Measurements from ENCODE around the gene REC8. TPM values are rescaled to one million over a fixed set of nuclear protein-coding genes. Genes with fewer than 3 reads are reported as not detected.

Gene REC8
- total and polyA plus RNA-seq, 4 donors: 2.3 to 4.7 (median 3.8) TPM

DNA sequence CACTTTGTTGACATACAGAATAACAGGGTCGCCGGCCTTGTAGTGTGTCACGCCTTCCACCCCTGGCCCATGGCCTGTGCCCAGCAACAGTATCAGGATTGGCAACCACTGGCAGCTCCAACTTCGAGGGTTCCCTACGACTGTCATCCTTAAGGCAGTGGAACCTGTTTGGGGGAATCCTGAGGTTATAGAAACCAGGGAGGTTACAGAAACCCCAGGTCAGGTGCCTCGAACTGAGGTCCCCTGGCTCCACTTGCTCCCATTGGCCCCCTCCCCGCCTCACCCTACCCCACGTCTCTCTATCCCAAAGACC is 22.9 kb downstream of the REC8 start:
- Histone ChIP-seq H3K36me3 (ENCODE audit: control insufficient read depth in 4 of 4, insufficient read depth in 3 of 4, low read depth in 1 of 4, low read length in 3 of 4) (peaks cover 4 to 17% (median 9%) of the 10 kb centered on the region in 4 donors), H3K9me3 (ENCODE audit: control insufficient read depth in 4 of 4, low read length in 3 of 4) (no peaks in the 10 kb centered on the region), H3K9ac (ENCODE audit: low read depth in 1 of 2, low read length in 2 of 2) (peak overlapping the region; percentile 76 to 97), H3K4me3 (ENCODE audit: low read depth in 1 of 3, low read length in 3 of 3) (peak overlapping the region; percentile 79 to 94 (median 93)), H3K27ac (ENCODE audit: low read depth in 1 of 2, low read length in 2 of 2) (peak overlapping the region; percentile 99), H3K4me1 (ENCODE audit: control insufficient read depth in 4 of 4, insufficient read depth in 4 of 4, low read length in 3 of 4) (peaks cover 0 to 29% (median 23%) of the 10 kb centered on the region in 4 donors), H3K27me3 (ENCODE audit: control insufficient read depth in 4 of 4, insufficient read depth in 4 of 4, low read length in 3 of 4) (no peaks in the 10 kb centered on the region)
- no peak for DNase-seq (ENCODE audit: low spot score)
- 48% methylated on average over 8 of the region's 8 CpGs for WGBS
- TF ChIP-seq HNF4A (conservative IDR thresholded peaks at IDR 0.05): no peak
- TF ChIP-seq, protein P1, sequence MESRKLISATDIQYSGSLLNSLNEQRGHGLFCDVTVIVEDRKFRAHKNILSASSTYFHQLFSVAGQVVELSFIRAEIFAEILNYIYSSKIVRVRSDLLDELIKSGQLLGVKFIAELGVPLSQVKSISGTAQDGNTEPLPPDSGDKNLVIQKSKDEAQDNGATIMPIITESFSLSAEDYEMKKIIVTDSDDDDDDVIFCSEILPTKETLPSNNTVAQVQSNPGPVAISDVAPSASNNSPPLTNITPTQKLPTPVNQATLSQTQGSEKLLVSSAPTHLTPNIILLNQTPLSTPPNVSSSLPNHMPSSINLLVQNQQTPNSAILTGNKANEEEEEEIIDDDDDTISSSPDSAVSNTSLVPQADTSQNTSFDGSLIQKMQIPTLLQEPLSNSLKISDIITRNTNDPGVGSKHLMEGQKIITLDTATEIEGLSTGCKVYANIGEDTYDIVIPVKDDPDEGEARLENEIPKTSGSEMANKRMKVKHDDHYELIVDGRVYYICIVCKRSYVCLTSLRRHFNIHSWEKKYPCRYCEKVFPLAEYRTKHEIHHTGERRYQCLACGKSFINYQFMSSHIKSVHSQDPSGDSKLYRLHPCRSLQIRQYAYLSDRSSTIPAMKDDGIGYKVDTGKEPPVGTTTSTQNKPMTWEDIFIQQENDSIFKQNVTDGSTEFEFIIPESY (IDR thresholded peaks at IDR 0.05): no peak
- no peak for TF ChIP-seq RXRA (IDR thresholded peaks at IDR 0.05)
- TF ChIP-seq, protein P2, sequence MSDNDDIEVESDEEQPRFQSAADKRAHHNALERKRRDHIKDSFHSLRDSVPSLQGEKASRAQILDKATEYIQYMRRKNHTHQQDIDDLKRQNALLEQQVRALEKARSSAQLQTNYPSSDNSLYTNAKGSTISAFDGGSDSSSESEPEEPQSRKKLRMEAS (IDR thresholded peaks at IDR 0.05): no peak
- TF ChIP-seq FOXA2 (IDR thresholded peaks at IDR 0.05): no peak
- TF ChIP-seq JUND (IDR thresholded peaks at IDR 0.05): no peak
- TF ChIP-seq NR2F2 (IDR thresholded peaks at IDR 0.05): no peak
- TF ChIP-seq, protein P3, sequence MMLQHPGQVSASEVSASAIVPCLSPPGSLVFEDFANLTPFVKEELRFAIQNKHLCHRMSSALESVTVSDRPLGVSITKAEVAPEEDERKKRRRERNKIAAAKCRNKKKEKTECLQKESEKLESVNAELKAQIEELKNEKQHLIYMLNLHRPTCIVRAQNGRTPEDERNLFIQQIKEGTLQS (IDR thresholded peaks at IDR 0.05): no peak
- TF ChIP-seq, protein P4, sequence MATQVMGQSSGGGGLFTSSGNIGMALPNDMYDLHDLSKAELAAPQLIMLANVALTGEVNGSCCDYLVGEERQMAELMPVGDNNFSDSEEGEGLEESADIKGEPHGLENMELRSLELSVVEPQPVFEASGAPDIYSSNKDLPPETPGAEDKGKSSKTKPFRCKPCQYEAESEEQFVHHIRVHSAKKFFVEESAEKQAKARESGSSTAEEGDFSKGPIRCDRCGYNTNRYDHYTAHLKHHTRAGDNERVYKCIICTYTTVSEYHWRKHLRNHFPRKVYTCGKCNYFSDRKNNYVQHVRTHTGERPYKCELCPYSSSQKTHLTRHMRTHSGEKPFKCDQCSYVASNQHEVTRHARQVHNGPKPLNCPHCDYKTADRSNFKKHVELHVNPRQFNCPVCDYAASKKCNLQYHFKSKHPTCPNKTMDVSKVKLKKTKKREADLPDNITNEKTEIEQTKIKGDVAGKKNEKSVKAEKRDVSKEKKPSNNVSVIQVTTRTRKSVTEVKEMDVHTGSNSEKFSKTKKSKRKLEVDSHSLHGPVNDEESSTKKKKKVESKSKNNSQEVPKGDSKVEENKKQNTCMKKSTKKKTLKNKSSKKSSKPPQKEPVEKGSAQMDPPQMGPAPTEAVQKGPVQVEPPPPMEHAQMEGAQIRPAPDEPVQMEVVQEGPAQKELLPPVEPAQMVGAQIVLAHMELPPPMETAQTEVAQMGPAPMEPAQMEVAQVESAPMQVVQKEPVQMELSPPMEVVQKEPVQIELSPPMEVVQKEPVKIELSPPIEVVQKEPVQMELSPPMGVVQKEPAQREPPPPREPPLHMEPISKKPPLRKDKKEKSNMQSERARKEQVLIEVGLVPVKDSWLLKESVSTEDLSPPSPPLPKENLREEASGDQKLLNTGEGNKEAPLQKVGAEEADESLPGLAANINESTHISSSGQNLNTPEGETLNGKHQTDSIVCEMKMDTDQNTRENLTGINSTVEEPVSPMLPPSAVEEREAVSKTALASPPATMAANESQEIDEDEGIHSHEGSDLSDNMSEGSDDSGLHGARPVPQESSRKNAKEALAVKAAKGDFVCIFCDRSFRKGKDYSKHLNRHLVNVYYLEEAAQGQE (IDR thresholded peaks at IDR 0.05): no peak
- no peak for TF ChIP-seq TAF1 (conservative IDR thresholded peaks at IDR 0.05)
- TF ChIP-seq FOXA1 (IDR thresholded peaks at IDR 0.05): no peak
- no peak for TF ChIP-seq HNF4G (IDR thresholded peaks at IDR 0.05)
- TF ChIP-seq YY1 (IDR thresholded peaks at IDR 0.05): no peak

DNA sequence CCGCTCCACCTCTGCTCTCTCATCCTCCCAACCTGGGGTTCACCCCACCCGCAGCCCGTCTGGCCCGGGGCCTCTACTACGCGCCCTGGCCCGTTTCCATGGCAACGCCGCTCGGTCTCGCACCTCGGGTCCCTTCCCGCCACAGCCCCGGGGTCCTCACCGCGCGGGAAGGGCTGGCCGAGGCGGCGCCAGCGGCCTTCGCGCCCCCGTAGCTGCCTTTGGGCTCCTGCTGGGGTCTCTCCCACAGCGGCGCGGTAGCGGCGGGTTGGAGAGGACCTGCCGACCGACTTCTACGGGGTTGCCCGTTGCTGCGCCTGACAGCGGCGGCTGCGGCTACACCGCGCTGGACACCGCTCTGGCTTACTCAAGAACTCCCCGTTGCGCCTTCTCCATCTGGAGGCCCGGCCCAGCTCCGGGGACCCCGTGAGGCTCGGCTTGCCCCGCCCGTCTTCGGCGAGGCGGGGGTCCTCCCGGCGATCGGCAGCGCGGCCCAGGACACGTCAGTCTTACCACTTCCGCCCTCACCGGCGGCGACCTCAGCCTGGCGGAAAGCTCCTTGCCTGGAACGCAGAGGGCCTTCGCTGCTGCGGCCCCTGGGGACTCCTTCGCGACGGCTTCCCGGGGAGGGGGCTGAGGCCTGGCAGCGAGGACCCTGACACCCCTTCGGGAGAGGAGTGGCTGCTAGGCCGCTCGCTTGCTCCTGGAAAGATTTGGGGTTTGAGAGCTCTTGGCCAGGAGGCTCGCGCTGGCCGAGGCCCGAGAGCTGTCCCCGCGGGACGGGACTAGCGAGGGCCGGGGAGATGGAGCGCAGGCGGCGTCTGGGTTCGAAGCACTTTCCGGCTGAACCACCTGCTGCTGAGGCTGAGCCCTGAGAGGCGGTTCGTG is 23.5 kb downstream of the REC8 start, which contains the start of gene TM9SF1:
Gene TM9SF1, minus strand, starts transcription at position 256 of the 885 bp plus-strand sequence. CDS start 422 bp downstream, outside the sequence.
- Histone ChIP-seq H3K4me1 (ENCODE audit: control insufficient read depth in 4 of 4, insufficient read depth in 4 of 4, low read length in 3 of 4) (peaks cover 0 to 29% (median 23%) of the 10 kb centered on the region in 4 donors), H3K36me3 (ENCODE audit: control insufficient read depth in 4 of 4, insufficient read depth in 3 of 4, low read depth in 1 of 4, low read length in 3 of 4) (peaks cover 4 to 13% (median 9%) of the 10 kb centered on the region in 4 donors)
- DNase-seq (ENCODE audit: low spot score): peak; percentile 86
- no peak for TF ChIP-seq EGR1 (IDR thresholded peaks at IDR 0.05; ENCODE audit: low read depth in 2 of 2)
- TF ChIP-seq FOXA1 (IDR thresholded peaks at IDR 0.05): no peak
- TF ChIP-seq, protein P4 (IDR thresholded peaks at IDR 0.05): peak; percentile 42
- TF ChIP-seq GABPA (IDR thresholded peaks at IDR 0.05 in 1 of 2, conservative IDR thresholded peaks at IDR 0.05 in 1 of 2): peak in 1 of 2 donors; percentile 82
- TF ChIP-seq, protein P1 (IDR thresholded peaks at IDR 0.05): no peak
- peak; percentile 70 for TF ChIP-seq YY1 (IDR thresholded peaks at IDR 0.05)
- TF ChIP-seq, protein P5, sequence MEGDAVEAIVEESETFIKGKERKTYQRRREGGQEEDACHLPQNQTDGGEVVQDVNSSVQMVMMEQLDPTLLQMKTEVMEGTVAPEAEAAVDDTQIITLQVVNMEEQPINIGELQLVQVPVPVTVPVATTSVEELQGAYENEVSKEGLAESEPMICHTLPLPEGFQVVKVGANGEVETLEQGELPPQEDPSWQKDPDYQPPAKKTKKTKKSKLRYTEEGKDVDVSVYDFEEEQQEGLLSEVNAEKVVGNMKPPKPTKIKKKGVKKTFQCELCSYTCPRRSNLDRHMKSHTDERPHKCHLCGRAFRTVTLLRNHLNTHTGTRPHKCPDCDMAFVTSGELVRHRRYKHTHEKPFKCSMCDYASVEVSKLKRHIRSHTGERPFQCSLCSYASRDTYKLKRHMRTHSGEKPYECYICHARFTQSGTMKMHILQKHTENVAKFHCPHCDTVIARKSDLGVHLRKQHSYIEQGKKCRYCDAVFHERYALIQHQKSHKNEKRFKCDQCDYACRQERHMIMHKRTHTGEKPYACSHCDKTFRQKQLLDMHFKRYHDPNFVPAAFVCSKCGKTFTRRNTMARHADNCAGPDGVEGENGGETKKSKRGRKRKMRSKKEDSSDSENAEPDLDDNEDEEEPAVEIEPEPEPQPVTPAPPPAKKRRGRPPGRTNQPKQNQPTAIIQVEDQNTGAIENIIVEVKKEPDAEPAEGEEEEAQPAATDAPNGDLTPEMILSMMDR (IDR thresholded peaks at IDR 0.05; ENCODE audit: low read depth, low read length, missing input control): no peak
- TF ChIP-seq, protein P3 (IDR thresholded peaks at IDR 0.05): no peak

More for the DNA sequence above, 23.5 kb downstream of the REC8 start, which contains the start of gene TM9SF1:
- H3K9ac ChIP-seq (ENCODE audit: low read depth in 1 of 2, low read length in 2 of 2): peak within 1 kb of the TSS; percentile 76 to 97
- under 1% methylated on average over 89 of the region's 89 CpGs for WGBS
- peak within 1 kb of the TSS; percentile 79 to 94 (median 93) for H3K4me3 ChIP-seq (ENCODE audit: low read depth in 1 of 3, low read length in 3 of 3)
- peak within 1 kb of the TSS; percentile 99 for H3K27ac ChIP-seq (ENCODE audit: low read depth in 1 of 2, low read length in 2 of 2)
- no peaks in the 10 kb centered on the region for H3K9me3 ChIP-seq (ENCODE audit: control insufficient read depth in 4 of 4, low read length in 3 of 4)
- H3K27me3 ChIP-seq (ENCODE audit: control insufficient read depth in 4 of 4, insufficient read depth in 4 of 4, low read length in 3 of 4): no peaks in the 10 kb centered on the region
